DOHH2 (cell line): ENCODE measurements around the gene SULF2.

Experiments
- H3F3A ChIP-seq: fragments of 200-600 bp; sonication (generic), shearing (Covaris generic); 2 replicates; pipeline ENCODE4 v1.6.0; 2016; ENCODE audit warnings: antibody characterized with exemption, mild to moderate bottlenecking; ENCODE audit not compliant: control insufficient read depth, insufficient read depth
- H3K27ac ChIP-seq: fragments of 200-600 bp; sonication (generic); 2 replicates; pipeline ENCODE4 v1.5.1; 2014; ENCODE audit warnings: low read depth, mild to moderate bottlenecking, low read length, moderate library complexity
- H3K27me3 ChIP-seq: fragments of 200-600 bp; sonication (generic); 2 replicates; pipeline ENCODE4 v1.6.1; 2014; ENCODE audit warnings: mild to moderate bottlenecking, low read length, mixed read lengths; ENCODE audit not compliant: control insufficient read depth
- H3K36me3 ChIP-seq: fragments of 200-600 bp; sonication (generic); 2 replicates; pipeline ENCODE4 v1.6.1; 2014; ENCODE audit warnings: mild to moderate bottlenecking, low read length, moderate library complexity, mixed read lengths; ENCODE audit not compliant: control insufficient read depth
- H3K4me1 ChIP-seq: fragments of 200-600 bp; sonication (generic); 2 replicates; pipeline ENCODE4 v1.6.1; 2014; ENCODE audit warnings: mild to moderate bottlenecking, low read length, mixed read lengths; ENCODE audit not compliant: control insufficient read depth
- H3K4me2 ChIP-seq: fragments of 200-600 bp; sonication (generic); 2 replicates; pipeline ENCODE4 v1.6.0; 2014; ENCODE audit warnings: mild to moderate bottlenecking, low read length, moderate library complexity
- H3K4me3 ChIP-seq: fragments of 200-600 bp; sonication (generic); 2 replicates; pipeline ENCODE4 v1.5.1; 2014; ENCODE audit warnings: mild to moderate bottlenecking, low read length, mixed read lengths
- H3K79me2 ChIP-seq: fragments of 200-600 bp; sonication (generic); 2 replicates; pipeline ENCODE4 v1.6.1; 2014; ENCODE audit warnings: mild to moderate bottlenecking, low read length, mixed read lengths; ENCODE audit not compliant: control insufficient read depth
- H3K9me2 ChIP-seq: fragments of 200-600 bp; sonication (generic); replicated peaks from 2 replicates; pipeline ENCODE4 v1.6.1; 2014; ENCODE audit warnings: mild to moderate bottlenecking, low read length, mixed read lengths; ENCODE audit not compliant: control insufficient read depth
- H3K9me3 ChIP-seq: fragments of 200-600 bp; sonication (generic); 2 replicates; pipeline ENCODE4 v1.6.1; 2014; ENCODE audit warnings: antibody characterized with exemption, low read length, mixed read lengths; ENCODE audit not compliant: control insufficient read depth, insufficient read depth
- H4K20me1 ChIP-seq: fragments of 200-600 bp; sonication (generic); 2 replicates; pipeline ENCODE4 v1.6.0; 2014; ENCODE audit warnings: low read depth, mild to moderate bottlenecking, antibody characterized with exemption, low read length, moderate library complexity; ENCODE audit not compliant: control insufficient read depth, insufficient read depth
- CTCF ChIP-seq: fragments of 200-600 bp; sonication (generic); IDR thresholded peaks from one replicate; pipeline ENCODE4 v1.5.1; 2014; ENCODE audit warnings: antibody characterized with exemption, mild to moderate bottlenecking, low read depth, low read length; ENCODE audit not compliant: poor library complexity, severe bottlenecking
- EZH2phosphoT487 ChIP-seq: fragments of 200-600 bp; sonication (generic); IDR thresholded peaks from 2 replicates; pipeline ENCODE4 v1.6.1; 2017; ENCODE audit warnings: borderline replicate concordance, mild to moderate bottlenecking, antibody characterized with exemption, low read length, moderate library complexity, mixed read lengths

The SULF2 gene

GRCh38 chr20:47713163-47713562, 72.1 kb downstream of the SULF2 start:
- Histone ChIP-seq H3K4me2 (no peak overlapping the region), H3K4me3 (no peak overlapping the region), H3K27ac (no peak overlapping the region), H4K20me1 (no peaks in the 10 kb centered on the region; the same call in 1 of the 2 replicates), H3F3A (no peaks in the 10 kb centered on the region), H3K79me2 (no peaks in the 10 kb centered on the region), H3K4me1 (no peaks in the 10 kb centered on the region), H3K36me3 (no peaks in the 10 kb centered on the region), H3K9me2 (no peaks in the 10 kb centered on the region), H3K27me3 (peaks cover 4% of the 10 kb centered on the region), H3K9me3 (no peaks in the 10 kb centered on the region)
- no peak for TF ChIP-seq EZH2phosphoT487

- Histone ChIP-seq H3K9me3 (no peaks in the 10 kb centered on the region), H4K20me1 (no peaks in the 10 kb centered on the region; the same call in 1 of the 2 replicates), H3K27ac (no peak overlapping the region)
Measured at GRCh38 chr20:47711046-47711752, 74.1 kb downstream of the SULF2 start.

GRCh38 chr20:47710665-47711045, 74.6 kb downstream of the SULF2 start:
- Histone ChIP-seq H3K27me3 (peaks cover 10% of the 10 kb centered on the region), H4K20me1 (no peaks in the 10 kb centered on the region; the same call in 1 of the 2 replicates), H3K9me3 (no peaks in the 10 kb centered on the region), H3K9me2 (no peaks in the 10 kb centered on the region), H3F3A (no peaks in the 10 kb centered on the region), H3K36me3 (no peaks in the 10 kb centered on the region), H3K4me1 (no peaks in the 10 kb centered on the region), H3K4me3 (no peak overlapping the region), H3K79me2 (no peaks in the 10 kb centered on the region), H3K4me2 (no peak overlapping the region), H3K27ac (no peak overlapping the region)
- TF ChIP-seq EZH2phosphoT487 (no peak), CTCF (no peak)

More at GRCh38 chr20:47711046-47711752, 74.1 kb downstream of the SULF2 start:
- Histone ChIP-seq H3K27me3 (peaks cover 10% of the 10 kb centered on the region), H3K4me1 (no peaks in the 10 kb centered on the region), H3K36me3 (no peaks in the 10 kb centered on the region), H3F3A (no peaks in the 10 kb centered on the region), H3K4me3 (no peak overlapping the region), H3K4me2 (no peak overlapping the region), H3K79me2 (no peaks in the 10 kb centered on the region), H3K9me2 (no peaks in the 10 kb centered on the region)
- TF ChIP-seq CTCF, result no peak
- no peak for TF ChIP-seq EZH2phosphoT487
